ENCODE data around the gene RNF208.

The RNF208 gene

DNA sequence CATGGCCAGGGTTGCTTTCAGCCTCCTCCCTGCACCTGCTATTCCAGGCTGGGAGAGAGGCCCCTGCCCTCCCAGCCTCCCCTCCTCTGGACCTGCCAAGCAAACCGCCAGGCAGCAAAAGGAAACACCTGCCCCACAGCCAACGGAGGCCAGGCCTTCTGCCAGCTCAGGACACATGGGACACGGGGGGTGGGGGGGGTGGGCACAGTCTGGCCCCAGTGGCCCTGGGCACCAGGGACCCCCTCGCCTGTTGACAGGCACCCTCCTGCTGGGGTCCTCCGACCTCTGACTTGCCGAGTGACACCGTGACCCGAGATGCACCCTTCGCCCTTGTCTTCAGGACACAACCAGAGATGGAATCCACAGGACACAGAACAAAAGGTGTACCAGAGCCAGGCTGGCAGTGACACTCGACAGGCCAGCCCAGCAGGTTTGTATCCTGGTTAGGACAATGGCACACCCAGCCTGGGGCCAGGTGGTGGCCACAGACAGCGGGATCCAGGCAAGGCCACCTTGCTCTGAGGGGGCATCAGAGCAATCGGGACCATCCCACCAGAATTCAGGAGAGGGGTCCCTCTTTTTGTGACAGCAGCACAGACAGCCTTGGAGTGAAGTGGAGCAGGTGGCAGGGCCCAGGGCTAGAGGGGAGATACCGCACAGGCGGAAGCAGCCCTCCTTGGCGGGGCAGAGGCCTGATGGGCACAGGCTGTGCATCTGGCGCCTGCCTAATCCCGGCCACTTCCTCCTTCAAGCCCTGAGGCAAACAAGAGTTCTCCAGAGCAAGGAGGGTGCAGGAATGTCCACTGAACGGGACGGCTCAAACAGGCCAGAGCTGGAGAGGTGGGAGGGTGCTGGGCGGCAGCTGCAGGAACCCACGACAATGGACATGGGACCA, 48.9 kb downstream of the RNF208 start:
- Histone ChIP-seq H3K4me3 (ENCODE audit: low read length, poor library complexity, severe bottlenecking) (no peak overlapping the region), H3K4me1 (ENCODE audit: insufficient read depth, low read length, poor library complexity, severe bottlenecking) (peaks cover 8% of the 10 kb centered on the region)
- no peak for TF ChIP-seq EZH2phosphoT487 (IDR thresholded peaks at IDR 0.05; ENCODE audit: borderline replicate concordance)
- TF ChIP-seq, protein P1, sequence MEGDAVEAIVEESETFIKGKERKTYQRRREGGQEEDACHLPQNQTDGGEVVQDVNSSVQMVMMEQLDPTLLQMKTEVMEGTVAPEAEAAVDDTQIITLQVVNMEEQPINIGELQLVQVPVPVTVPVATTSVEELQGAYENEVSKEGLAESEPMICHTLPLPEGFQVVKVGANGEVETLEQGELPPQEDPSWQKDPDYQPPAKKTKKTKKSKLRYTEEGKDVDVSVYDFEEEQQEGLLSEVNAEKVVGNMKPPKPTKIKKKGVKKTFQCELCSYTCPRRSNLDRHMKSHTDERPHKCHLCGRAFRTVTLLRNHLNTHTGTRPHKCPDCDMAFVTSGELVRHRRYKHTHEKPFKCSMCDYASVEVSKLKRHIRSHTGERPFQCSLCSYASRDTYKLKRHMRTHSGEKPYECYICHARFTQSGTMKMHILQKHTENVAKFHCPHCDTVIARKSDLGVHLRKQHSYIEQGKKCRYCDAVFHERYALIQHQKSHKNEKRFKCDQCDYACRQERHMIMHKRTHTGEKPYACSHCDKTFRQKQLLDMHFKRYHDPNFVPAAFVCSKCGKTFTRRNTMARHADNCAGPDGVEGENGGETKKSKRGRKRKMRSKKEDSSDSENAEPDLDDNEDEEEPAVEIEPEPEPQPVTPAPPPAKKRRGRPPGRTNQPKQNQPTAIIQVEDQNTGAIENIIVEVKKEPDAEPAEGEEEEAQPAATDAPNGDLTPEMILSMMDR (conservative IDR thresholded peaks at IDR 0.05; ENCODE audit: low read length): no peak

DNA sequence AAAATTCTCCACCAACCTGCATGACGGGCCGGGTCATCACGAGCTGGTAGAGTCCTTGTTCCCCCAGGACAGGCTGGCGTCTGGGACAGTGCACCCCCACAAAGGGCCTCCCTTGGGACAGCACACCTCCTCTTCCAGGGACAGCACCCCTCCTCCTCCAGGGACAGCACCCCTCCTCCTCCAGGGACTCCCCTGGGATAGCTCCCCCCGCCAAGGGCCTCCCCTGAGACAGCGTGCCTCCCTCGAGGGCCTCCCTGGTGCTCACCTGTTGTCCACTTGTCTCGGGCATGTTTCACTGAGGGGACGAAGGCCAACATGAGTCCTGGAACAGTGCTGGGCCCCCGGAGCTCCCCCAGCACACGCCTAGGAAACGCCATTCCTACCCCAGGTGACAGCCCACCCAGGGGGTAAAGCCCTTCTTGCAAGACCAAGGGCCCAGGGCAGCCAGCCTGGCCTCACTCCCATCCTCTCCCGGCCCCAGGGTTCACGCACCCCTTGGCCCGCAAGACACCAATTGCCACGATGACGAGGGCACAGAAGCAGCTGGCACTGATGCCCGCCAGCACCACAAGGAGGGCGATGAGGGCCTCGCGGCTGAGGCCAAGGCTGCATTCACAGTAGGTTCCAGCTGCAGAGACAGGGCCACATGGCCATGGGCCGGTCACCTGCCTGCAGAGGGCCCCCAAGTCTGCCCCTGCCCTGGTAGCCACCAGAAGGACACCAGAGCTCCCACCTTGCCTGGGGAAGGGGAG, 50.7 kb downstream of the RNF208 start:
- H4K20me1 ChIP-seq (ENCODE audit: insufficient read depth, low read length, poor library complexity, severe bottlenecking): no peaks in the 10 kb centered on the region
- TF ChIP-seq EZH2phosphoT487 (IDR thresholded peaks at IDR 0.05; ENCODE audit: borderline replicate concordance): no peak
- TF ChIP-seq, protein P1 (conservative IDR thresholded peaks at IDR 0.05; ENCODE audit: low read length): no peak
- H3K4me2 ChIP-seq (ENCODE audit: low read depth, low read length, poor library complexity, severe bottlenecking): no peak overlapping the region
- H3K9ac ChIP-seq (ENCODE audit: low read depth, low read length, poor library complexity, severe bottlenecking): no peak overlapping the region
- no peaks in the 10 kb centered on the region for H3K36me3 ChIP-seq (ENCODE audit: insufficient read depth, low read length)
- H3K79me2 ChIP-seq (ENCODE audit: insufficient read depth, low read length): no peaks in the 10 kb centered on the region
- H3K4me1 ChIP-seq (ENCODE audit: insufficient read depth, low read length, poor library complexity, severe bottlenecking): peaks cover 8% of the 10 kb centered on the region
- H3K27me3 ChIP-seq (ENCODE audit: insufficient read depth, low read length, poor library complexity, severe bottlenecking): peaks cover 20% of the 10 kb centered on the region
- H3F3A ChIP-seq (ENCODE audit: low read depth): no peaks in the 10 kb centered on the region
- H2AFZ ChIP-seq (ENCODE audit: low read length): no peak overlapping the region
- H3K9me2 ChIP-seq (replicated peaks; ENCODE audit: low read depth, low read length): no peaks in the 10 kb centered on the region
- H3K4me3 ChIP-seq (ENCODE audit: low read length, poor library complexity, severe bottlenecking): no peak overlapping the region
- no peaks in the 10 kb centered on the region for H3K9me3 ChIP-seq (ENCODE audit: insufficient read depth, low read depth, low read length)

More for the DNA sequence above, 48.9 kb downstream of the RNF208 start:
- H3K27me3 ChIP-seq (ENCODE audit: insufficient read depth, low read length, poor library complexity, severe bottlenecking): peaks cover 13% of the 10 kb centered on the region
- H3K4me2 ChIP-seq (ENCODE audit: low read depth, low read length, poor library complexity, severe bottlenecking): no peak overlapping the region
- H2AFZ ChIP-seq (ENCODE audit: low read length): no peak overlapping the region
- H3K79me2 ChIP-seq (ENCODE audit: insufficient read depth, low read length): no peaks in the 10 kb centered on the region
- H4K20me1 ChIP-seq (ENCODE audit: insufficient read depth, low read length, poor library complexity, severe bottlenecking): no peaks in the 10 kb centered on the region
- no peaks in the 10 kb centered on the region for H3K9me3 ChIP-seq (ENCODE audit: insufficient read depth, low read depth, low read length)
- no peaks in the 10 kb centered on the region for H3F3A ChIP-seq (ENCODE audit: low read depth)
- H3K9me2 ChIP-seq (replicated peaks; ENCODE audit: low read depth, low read length): no peaks in the 10 kb centered on the region
- no peaks in the 10 kb centered on the region for H3K36me3 ChIP-seq (ENCODE audit: insufficient read depth, low read length)
- no peak overlapping the region for H3K9ac ChIP-seq (ENCODE audit: low read depth, low read length, poor library complexity, severe bottlenecking)

DNA sequence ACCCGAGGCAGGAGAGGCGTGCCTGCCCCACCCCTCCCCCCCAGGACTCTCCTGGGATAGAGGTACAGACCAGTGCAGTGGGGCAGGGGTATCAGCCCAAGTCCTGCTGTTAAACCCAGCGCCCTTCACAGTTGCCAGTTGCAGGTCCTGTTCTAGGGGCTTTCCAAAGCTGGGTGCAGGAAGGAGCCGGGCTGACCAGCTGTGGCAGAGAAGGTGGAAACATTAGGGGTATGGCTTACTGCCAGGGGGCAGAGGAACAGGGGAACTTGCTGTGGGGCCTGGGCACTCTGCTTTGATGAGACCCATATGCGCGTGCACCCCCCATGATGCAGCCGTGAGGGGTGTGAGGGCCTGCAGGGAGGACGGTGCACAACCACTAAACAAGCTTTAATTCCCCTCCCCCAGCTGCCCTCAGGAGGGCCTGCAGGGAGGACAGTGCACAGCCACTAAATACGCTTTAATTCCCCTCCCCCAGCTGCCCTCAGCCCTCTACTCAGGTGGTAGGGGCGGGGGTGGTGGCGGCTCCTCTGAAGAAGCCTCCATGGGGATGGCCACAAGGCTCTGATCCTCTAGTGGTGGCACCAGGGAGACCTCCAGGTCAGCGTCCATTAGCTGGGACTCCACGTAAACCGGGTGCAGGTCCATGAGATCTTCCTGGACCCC, 51.4 kb downstream of the RNF208 start:
- H3K27me3 ChIP-seq (ENCODE audit: insufficient read depth, low read length, poor library complexity, severe bottlenecking): peaks cover 20% of the 10 kb centered on the region
- H3K4me2 ChIP-seq (ENCODE audit: low read depth, low read length, poor library complexity, severe bottlenecking): no peak overlapping the region

More for the DNA sequence above, 51.4 kb downstream of the RNF208 start:
- Histone ChIP-seq H2AFZ (ENCODE audit: low read length) (no peak overlapping the region), H3K9me2 (replicated peaks; ENCODE audit: low read depth, low read length) (no peaks in the 10 kb centered on the region), H3K9me3 (ENCODE audit: insufficient read depth, low read depth, low read length) (no peaks in the 10 kb centered on the region), H4K20me1 (ENCODE audit: insufficient read depth, low read length, poor library complexity, severe bottlenecking) (no peaks in the 10 kb centered on the region), H3K4me1 (ENCODE audit: insufficient read depth, low read length, poor library complexity, severe bottlenecking) (peaks cover 8% of the 10 kb centered on the region), H3F3A (ENCODE audit: low read depth) (no peaks in the 10 kb centered on the region), H3K9ac (ENCODE audit: low read depth, low read length, poor library complexity, severe bottlenecking) (no peak overlapping the region), H3K79me2 (ENCODE audit: insufficient read depth, low read length) (no peaks in the 10 kb centered on the region), H3K4me3 (ENCODE audit: low read length, poor library complexity, severe bottlenecking) (no peak overlapping the region), H3K36me3 (ENCODE audit: insufficient read depth, low read length) (no peaks in the 10 kb centered on the region)
- TF ChIP-seq EZH2phosphoT487 (IDR thresholded peaks at IDR 0.05; ENCODE audit: borderline replicate concordance): no peak
- TF ChIP-seq, protein P1 (conservative IDR thresholded peaks at IDR 0.05; ENCODE audit: low read length): no peak
